T-cell (primary cell): Measurements from ENCODE around the gene CIAO3. TPM values are rescaled to one million over a fixed set of nuclear protein-coding genes. Genes with fewer than 3 reads are reported as not detected.
"Not testable (repeated sequence)": the region's sequence is repeated elsewhere in the genome, so short reads cannot be mapped to it uniquely, and the experiment has no call there.

Source experiments
- ATAC-seq, 4 experiments: fragments of 200-7000 bp in 3 of 4; fragments of 150-1000 bp in 1 of 4; cut with Tn5 transposase; replicated peaks in 1 of 4; 1 replicate in 3 of 4; 2 replicates in 1 of 4; pipeline ENCODE4 v1.10.0; 2021; ENCODE audit warnings: moderate library complexity in 3 of 4, mild to moderate bottlenecking in 2 of 4, moderate number of reproducible peaks in 1 of 4
- CTCF ChIA-PET, 2 donors: fragments of 300-600 bp; sonication (Branson Sonifier 250); formaldehyde crosslinking; loops; one replicate each; lab custom pipeline; 2022; ENCODE audit warnings: antibody characterized with exemption in 2 of 2; lab: Charles Lee
- POLR2A ChIA-PET, 2 donors: fragments of 300-600 bp; sonication (Branson Sonifier 250); formaldehyde crosslinking; loops; one replicate each; lab custom pipeline; 2022; ENCODE audit warnings: antibody characterized with exemption in 2 of 2; lab: Charles Lee
- DNase-seq, 35 experiments: peaks; one replicate each; pipeline versions ENCODE4 v3.0.0 to v3.0.0-alpha.2; 2013 to 2023
- H3K27ac ChIP-seq: one replicate; pipeline ENCODE4 v1.5.1; 2013; ENCODE audit warnings: low read length
- H3K27me3 ChIP-seq, 2 experiments: replicated peaks in 1 of 2; 1 replicate in 1 of 2; 2 replicates in 1 of 2; pipeline versions ENCODE4 v1.6.1 to v1.7.0; 2013; ENCODE audit warnings: low read length in 1 of 2, mixed read lengths in 1 of 2; ENCODE audit not compliant: control insufficient read depth in 2 of 2, insufficient read depth in 2 of 2; ENCODE audit errors: extremely low read depth in 1 of 2
- H3K36me3 ChIP-seq, 2 donors: 1 replicate in 1 of 2; 2 replicates in 1 of 2; pipeline versions ENCODE4 v1.6.1 to v1.7.0; 2013; ENCODE audit warnings: low read length in 1 of 2; ENCODE audit not compliant: control insufficient read depth in 2 of 2, insufficient read depth in 1 of 2; ENCODE audit errors: extremely low read depth in 1 of 2
- H3K4me1 ChIP-seq, 2 experiments: 1 replicate in 1 of 2; 2 replicates in 1 of 2; pipeline versions ENCODE4 v1.6.1 to v1.7.0; 2013; ENCODE audit warnings: low read length in 2 of 2, mixed read lengths in 1 of 2; ENCODE audit not compliant: insufficient read depth in 2 of 2, control insufficient read depth in 1 of 2; ENCODE audit errors: extremely low read depth in 1 of 2
- H3K4me3 ChIP-seq, 2 donors: 1 replicate in 1 of 2; 2 replicates in 1 of 2; pipeline versions ENCODE4 v1.5.1 to v1.7.0; 2013; ENCODE audit warnings: mild to moderate bottlenecking in 2 of 2, low read length in 1 of 2, moderate library complexity in 1 of 2; ENCODE audit not compliant: control insufficient read depth in 1 of 2; ENCODE audit errors: extremely low read depth in 1 of 2
- H3K9me3 ChIP-seq: 2 replicates; pipeline ENCODE4 v1.7.0; 2013
- H3K27ac Mint-ChIP-seq, 2 donors: one replicate each; pipeline ENCODE4 v1.8.0; 2020 to 2021; ENCODE audit warnings: mild to moderate bottlenecking in 2 of 2, mixed read lengths in 2 of 2
- H3K27me3 Mint-ChIP-seq, 2 donors: one replicate each; pipeline ENCODE4 v1.8.0; 2021 to 2022; ENCODE audit warnings: mixed read lengths in 2 of 2
- H3K36me3 Mint-ChIP-seq: one replicate; pipeline ENCODE4 v1.8.0; 2021; ENCODE audit warnings: mixed read lengths
- H3K4me1 Mint-ChIP-seq, 3 donors: one replicate each; pipeline ENCODE4 v1.8.0; 2020 to 2022; ENCODE audit warnings: mixed read lengths in 3 of 3, mild to moderate bottlenecking in 1 of 3
- H3K4me3 Mint-ChIP-seq, 3 donors: one replicate each; pipeline ENCODE4 v1.8.0; 2020 to 2022; ENCODE audit warnings: mild to moderate bottlenecking in 3 of 3, mixed read lengths in 3 of 3, moderate library complexity in 3 of 3
- H3K9me3 Mint-ChIP-seq, 3 donors: one replicate each; pipeline ENCODE4 v1.8.0; 2020 to 2022; ENCODE audit warnings: mixed read lengths in 3 of 3
- WGBS: methylation state at CpG from one replicate; pipeline ENCODE4 v1.1.5; 2013; ENCODE audit warnings: missing lambda C conversion rate; ENCODE audit not compliant: insufficient coverage; 5-methylcytosine and 5-hydroxymethylcytosine counted together
- total RNA-seq, 35 experiments: library from RNA in 6 of 35; stranded (reverse) in 6 of 35; fragments of 120-200 nt in 1 of 35; gene quantifications; one replicate each; pipeline versions ENCODE4 v1.2.1 to v1.2.4 and lab custom pipeline; 2013 to 2026

CIAO3 gene
- total RNA-seq, 5 donors from 2014 or later (not counting 1 experiment from before 2014, with no cell fraction given) = 36.2 to 69.1 (median 58.6) TPM

GRCh38 chr16:777826-778225 is 37.0 kb upstream of the CIAO3 start:
- Mint-ChIP-seq H3K4me1 (no peaks in the 10 kb centered on the region), H3K36me3 (no peaks in the 10 kb centered on the region), H3K27me3 (peaks cover 7% of the 10 kb centered on the region in 2 donors), H3K9me3 (no peaks in the 10 kb centered on the region), H3K27ac (peak overlapping the region in 1 of 2 donors; percentile 67), H3K4me3 (no peak overlapping the region)
- no peak for DNase-seq
- no peaks in the 10 kb centered on the region for H3K36me3 ChIP-seq
- whole genome bisulfite sequencing = 16% methylated on average over 7 of the region's 16 CpGs
- no peak for ATAC-seq
- ChIA-PET POLR2A (no interaction called here), CTCF (no interaction called here)
- no peaks in the 10 kb centered on the region for H3K9me3 ChIP-seq
- peaks cover 0 to 63% of the 10 kb centered on the region in 2 experiments for H3K27me3 ChIP-seq
- H3K4me3 ChIP-seq = no peak overlapping the region
- no peak overlapping the region for H3K27ac ChIP-seq
- H3K4me1 ChIP-seq = no peaks in the 10 kb centered on the region

DNA sequence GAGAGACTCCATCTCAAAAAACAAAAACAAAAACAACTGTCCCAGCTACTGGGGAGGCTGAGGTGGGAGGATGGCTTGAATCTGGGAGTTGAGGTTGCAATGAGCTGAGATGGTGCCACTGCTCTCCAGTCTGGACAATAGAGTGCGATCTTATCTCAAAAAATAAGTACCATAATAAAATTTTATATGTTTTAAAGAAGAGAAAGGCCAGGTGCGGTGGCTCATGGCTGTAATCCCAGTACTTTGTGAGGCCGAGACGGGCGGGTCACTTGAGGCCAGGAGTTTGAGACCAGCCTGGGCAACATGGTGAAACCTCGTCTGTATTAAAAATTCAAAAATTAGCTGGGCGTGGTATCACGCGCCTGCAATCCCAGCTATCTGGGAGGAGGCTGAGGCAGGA is 36.0 kb upstream of the CIAO3 start:
- Mint-ChIP-seq H3K27ac (no peak overlapping the region), H3K9me3 (no peaks in the 10 kb centered on the region), H3K4me1 (no peaks in the 10 kb centered on the region), H3K4me3 (no peak overlapping the region), H3K27me3 (peaks cover 7% of the 10 kb centered on the region in 2 donors), H3K36me3 (no peaks in the 10 kb centered on the region)
- ATAC-seq (no peak), DNase-seq (no peak)
- POLR2A ChIA-PET = no interaction called here
- Histone ChIP-seq H3K27ac (no peak overlapping the region), H3K4me1 (no peaks in the 10 kb centered on the region), H3K9me3 (no peaks in the 10 kb centered on the region), H3K4me3 (no peak overlapping the region), H3K36me3 (no peaks in the 10 kb centered on the region), H3K27me3 (peaks cover 0 to 56% of the 10 kb centered on the region in 2 experiments)
- CTCF ChIA-PET = no interaction called here
- WGBS = 87% methylated on average over 3 of the region's 9 CpGs

DNA sequence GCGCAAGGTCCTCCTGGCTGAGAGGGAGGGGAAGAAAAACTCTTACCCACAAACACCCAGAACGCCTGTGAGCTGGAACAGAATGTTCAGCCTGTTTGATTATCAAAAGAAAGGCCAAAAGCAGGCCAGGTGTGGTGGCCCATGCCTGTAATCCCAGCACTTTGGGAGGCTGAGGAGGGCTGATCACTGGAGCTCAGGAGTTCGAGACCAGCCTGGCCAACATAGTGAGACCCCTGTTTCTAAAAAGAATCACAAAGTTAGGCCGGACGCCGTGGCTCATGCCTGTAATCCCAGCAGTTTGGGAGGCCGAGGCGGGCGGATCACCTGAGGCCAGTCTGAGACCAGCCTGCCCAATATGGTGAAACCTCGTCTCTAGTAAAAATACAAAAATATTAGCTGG is 35.5 kb upstream of the CIAO3 start:
- H3K27me3 Mint-ChIP-seq, H3K36me3 ChIP-seq, H3K4me1 ChIP-seq, CTCF ChIA-PET, H3K4me3 Mint-ChIP-seq, ATAC-seq, H3K4me1 Mint-ChIP-seq, H3K9me3 Mint-ChIP-seq, H3K27ac ChIP-seq, H3K36me3 Mint-ChIP-seq, POLR2A ChIA-PET, H3K4me3 ChIP-seq, H3K9me3 ChIP-seq, H3K27ac Mint-ChIP-seq, DNase-seq: not testable (repeated sequence)
- 60% methylated on average over 1 of the region's 10 CpGs for WGBS
- peaks cover 0 to 50% of the 10 kb centered on the region in 2 experiments for H3K27me3 ChIP-seq

DNA sequence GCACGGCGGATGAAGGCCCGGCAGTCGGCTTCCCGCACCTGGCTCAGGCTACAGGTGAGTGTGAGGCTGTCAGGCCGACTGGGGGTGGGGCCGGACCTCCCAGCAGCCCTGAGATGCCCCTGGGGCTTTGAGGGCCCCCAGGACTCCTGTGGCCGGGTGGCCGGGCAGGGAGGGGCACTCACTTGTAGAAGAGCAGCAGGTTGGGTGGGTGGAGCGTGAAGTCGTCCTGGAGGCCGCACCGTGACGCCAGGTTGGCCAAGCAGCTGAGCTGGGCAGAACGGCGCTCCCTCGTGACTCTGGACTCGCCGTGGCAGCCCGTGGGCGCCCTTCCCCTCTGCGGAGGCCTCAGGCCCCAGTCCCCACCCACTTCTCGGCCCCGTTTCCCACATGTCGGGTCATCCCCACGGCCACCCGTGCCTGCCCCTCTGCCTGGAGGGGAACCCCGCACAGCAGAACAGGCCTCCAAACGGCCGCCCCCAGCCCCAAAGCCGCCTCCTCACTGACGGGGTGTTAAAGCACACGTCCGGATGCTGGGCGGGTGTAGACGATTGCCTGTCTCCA is 34.5 kb upstream of the CIAO3 start:
- ATAC-seq (no peak), DNase-seq (no peak)
- Mint-ChIP-seq H3K27ac (no peak overlapping the region), H3K36me3 (no peaks in the 10 kb centered on the region), H3K4me1 (no peaks in the 10 kb centered on the region), H3K9me3 (no peaks in the 10 kb centered on the region), H3K27me3 (peaks cover 3 to 11% of the 10 kb centered on the region in 2 donors), H3K4me3 (no peak overlapping the region)
- 77% methylated on average over 28 of the region's 36 CpGs for WGBS
- Histone ChIP-seq H3K36me3 (no peaks in the 10 kb centered on the region), H3K27me3 (peaks cover 0 to 48% of the 10 kb centered on the region in 2 experiments), H3K9me3 (no peaks in the 10 kb centered on the region), H3K27ac (no peak overlapping the region), H3K4me1 (no peaks in the 10 kb centered on the region), H3K4me3 (no peak overlapping the region)
- CTCF ChIA-PET = no interaction called here
- POLR2A ChIA-PET = no interaction called here

DNA sequence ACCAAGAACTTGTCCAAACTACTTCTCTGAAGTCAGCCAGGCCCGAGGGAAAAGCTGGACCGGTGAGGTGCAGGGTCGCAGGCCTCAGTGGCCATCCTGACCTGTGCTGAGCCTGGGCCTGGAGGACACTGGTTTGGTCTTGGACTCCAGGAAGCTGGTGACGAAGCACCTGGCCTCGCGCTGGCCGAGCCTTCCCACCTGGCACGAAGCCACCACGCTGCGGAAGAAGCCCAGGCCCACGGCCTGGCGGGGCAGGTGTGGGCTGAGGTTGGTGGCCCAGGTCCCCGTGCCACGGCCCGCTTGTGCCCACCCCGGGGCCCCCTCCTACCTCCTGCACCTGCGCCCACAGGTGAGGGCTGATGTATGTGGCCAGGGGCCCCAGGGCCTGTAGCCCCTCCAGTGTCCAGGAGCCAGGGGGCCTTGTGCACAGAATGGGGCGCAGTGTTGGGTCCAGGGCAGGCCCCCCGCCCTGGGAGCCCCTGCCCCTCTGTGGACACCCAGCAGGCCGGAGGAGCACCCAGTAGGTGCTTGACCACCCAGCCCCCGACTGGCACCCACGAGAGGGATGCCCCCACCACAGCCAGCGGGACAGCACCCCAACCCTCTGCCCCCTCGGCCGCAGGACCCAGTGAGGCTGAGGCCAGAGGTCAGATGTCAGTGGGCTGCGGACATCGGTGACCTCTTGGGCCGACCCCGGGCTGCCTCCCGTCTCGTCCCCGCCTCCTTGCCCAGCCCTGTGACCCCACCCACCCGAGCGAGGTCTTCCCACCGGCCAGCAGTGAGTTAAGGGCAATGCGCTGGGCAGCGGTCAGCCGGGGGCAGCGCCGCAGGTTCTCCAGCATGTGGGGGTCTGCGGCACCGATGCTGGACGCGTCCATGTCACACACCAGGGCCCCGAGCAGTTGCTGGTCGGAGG is 33.5 kb upstream of the CIAO3 start:
- Histone ChIP-seq H3K9me3 (no peaks in the 10 kb centered on the region), H3K4me1 (no peaks in the 10 kb centered on the region), H3K4me3 (no peak overlapping the region), H3K27me3 (peaks cover 0 to 46% of the 10 kb centered on the region in 2 experiments), H3K27ac (no peak overlapping the region), H3K36me3 (no peaks in the 10 kb centered on the region)
- POLR2A ChIA-PET = interaction anchor here in 1 of 2 donors (0.7 kb wide), 1 partner anchor 109 kb away, joined by 11 read pairs; no protein-coding TSS in a partner anchor
- Mint-ChIP-seq H3K4me3 (no peak overlapping the region), H3K27me3 (peaks cover 3 to 11% of the 10 kb centered on the region in 2 donors), H3K9me3 (no peaks in the 10 kb centered on the region), H3K36me3 (no peaks in the 10 kb centered on the region), H3K27ac (no peak overlapping the region), H3K4me1 (no peaks in the 10 kb centered on the region)
- CTCF ChIA-PET = no interaction called here
- WGBS = 89% methylated on average over 37 of the region's 46 CpGs
- no peak for ATAC-seq
- no peak for DNase-seq

GRCh38 chr16:772959-773358 is 32.2 kb upstream of the CIAO3 start:
- H3K27me3 ChIP-seq = peaks cover 0 to 49% of the 10 kb centered on the region in 2 experiments
- Mint-ChIP-seq H3K27me3 (peaks cover 3 to 11% of the 10 kb centered on the region in 2 donors), H3K36me3 (no peaks in the 10 kb centered on the region), H3K4me1 (no peaks in the 10 kb centered on the region), H3K4me3 (no peak overlapping the region), H3K9me3 (no peaks in the 10 kb centered on the region), H3K27ac (no peak overlapping the region)
- H3K9me3 ChIP-seq = no peaks in the 10 kb centered on the region
- no peaks in the 10 kb centered on the region for H3K4me1 ChIP-seq
- H3K4me3 ChIP-seq = no peak overlapping the region
- H3K36me3 ChIP-seq = no peaks in the 10 kb centered on the region
- CTCF ChIA-PET = no interaction called here
- 87% methylated on average over 17 of the region's 18 CpGs for WGBS
- POLR2A ChIA-PET = no interaction called here
- DNase-seq (no peak), ATAC-seq (no peak)
- H3K27ac ChIP-seq = no peak overlapping the region
